Hepatic stellate cell (primary cell): ENCODE results near the gene UNC80.

Source experiments
- DNase-seq: peaks from one replicate; pipeline ENCODE4 v3.0.0; 2011; ENCODE audit warnings: low spot score

Gene UNC80

GRCh38 chr2:210028178-210028577, 256.5 kb downstream of the UNC80 start:
- DNase-seq, result no peak

- no peak for DNase-seq
Observed at GRCh38 chr2:210034087-210034683, 262.6 kb downstream of the UNC80 start.

GRCh38 chr2:210035679-210036078, 264.0 kb downstream of the UNC80 start:
- DNase-seq, result no peak

- DNase-seq, result no peak
Observed at GRCh38 chr2:210038078-210038477, 266.4 kb downstream of the UNC80 start.

- no peak for DNase-seq
Observed at GRCh38 chr2:210046851-210047500, 275.3 kb downstream of the UNC80 start.
